ENCODE results near the gene MVP.
"Not testable (repeated sequence)": the region's sequence is repeated elsewhere in the genome, so short reads cannot be mapped to it uniquely, and the experiment has no call there.

Gene MVP

GRCh38 chr16:29815032-29815721 lies 5.1 kb upstream of the MVP start:
- no peak for DNase-seq (ENCODE audit: low read depth in 2 of 2)

GRCh38 chr16:29815793-29816693 lies 4.2 kb upstream of the MVP start, which contains the start of gene PAGR1:
TSS of gene PAGR1 (plus strand) at chr16:29816152. CDS start at chr16:29816526, 374 bp downstream.
- peak; percentile 95 to 97 for DNase-seq (ENCODE audit: low read depth in 2 of 2)

GRCh38 chr16:29816694-29817441 lies 3.4 kb upstream of the MVP start:
- DNase-seq (ENCODE audit: low read depth in 2 of 2) = peak in 1 of 2 donors; percentile 60

GRCh38 chr16:29818082-29818481 lies 2.2 kb upstream of the MVP start:
- no peak for DNase-seq (ENCODE audit: low read depth in 2 of 2)

GRCh38 chr16:29819506-29819905 lies 756 bp upstream of the MVP start:
- no peak for DNase-seq (ENCODE audit: low read depth in 2 of 2)

- DNase-seq (ENCODE audit: low read depth in 2 of 2) = peak in 1 of 2 donors; percentile 52
These were observed 724 bp downstream of the MVP start for GRCh38 chr16:29820730-29821642.

- no peak for DNase-seq (ENCODE audit: low read depth in 2 of 2)
These were observed 1.4 kb downstream of the MVP start for GRCh38 chr16:29821643-29822115.

GRCh38 chr16:29824589-29825144 lies 4.4 kb downstream of the MVP start:
- DNase-seq (ENCODE audit: low read depth in 2 of 2) = no peak

GRCh38 chr16:29825145-29826044 lies 5.1 kb downstream of the MVP start:
- no peak for DNase-seq (ENCODE audit: low read depth in 2 of 2)

- DNase-seq (ENCODE audit: low read depth in 2 of 2) = no peak
These were observed 6.1 kb downstream of the MVP start for GRCh38 chr16:29826342-29826695.

GRCh38 chr16:29830774-29831173 lies 10.5 kb downstream of the MVP start:
- no peak for DNase-seq (ENCODE audit: low read depth in 2 of 2)

GRCh38 chr16:29831490-29831889 lies 11.2 kb downstream of the MVP start:
- DNase-seq (ENCODE audit: low read depth in 2 of 2) = no peak

GRCh38 chr16:29833219-29833618 lies 13.0 kb downstream of the MVP start:
- not testable (repeated sequence) for DNase-seq (ENCODE audit: low read depth in 2 of 2)

- DNase-seq (ENCODE audit: low read depth in 2 of 2) = no peak
These were observed 13.8 kb downstream of the MVP start for GRCh38 chr16:29834079-29834478.

- DNase-seq (ENCODE audit: low read depth in 2 of 2) = no peak
These were observed 15.7 kb downstream of the MVP start for GRCh38 chr16:29835926-29836325.

- DNase-seq (ENCODE audit: low read depth in 2 of 2) = no peak
These were observed 16.4 kb downstream of the MVP start for GRCh38 chr16:29836623-29837022.

GRCh38 chr16:29837841-29838240 lies 17.6 kb downstream of the MVP start:
- DNase-seq (ENCODE audit: low read depth in 2 of 2) = no peak

GRCh38 chr16:29839822-29840221 lies 19.6 kb downstream of the MVP start:
- DNase-seq (ENCODE audit: low read depth in 2 of 2) = no peak

- DNase-seq (ENCODE audit: low read depth in 2 of 2) = no peak
These were observed 20.0 kb downstream of the MVP start for GRCh38 chr16:29840240-29840639.

GRCh38 chr16:29841631-29842030 lies 21.4 kb downstream of the MVP start:
- DNase-seq (ENCODE audit: low read depth in 2 of 2) = no peak
